HG03066 (cell line): ENCODE results near the gene MAPK8IP3.

Experiments
- ATAC-seq: cut with Tn5 transposase; IDR thresholded peaks from one replicate; pipeline ENCODE4 v1.9.1; 2021; ENCODE audit warnings: low read depth; ENCODE audit not compliant: unreplicated experiment

Gene MAPK8IP3

DNA sequence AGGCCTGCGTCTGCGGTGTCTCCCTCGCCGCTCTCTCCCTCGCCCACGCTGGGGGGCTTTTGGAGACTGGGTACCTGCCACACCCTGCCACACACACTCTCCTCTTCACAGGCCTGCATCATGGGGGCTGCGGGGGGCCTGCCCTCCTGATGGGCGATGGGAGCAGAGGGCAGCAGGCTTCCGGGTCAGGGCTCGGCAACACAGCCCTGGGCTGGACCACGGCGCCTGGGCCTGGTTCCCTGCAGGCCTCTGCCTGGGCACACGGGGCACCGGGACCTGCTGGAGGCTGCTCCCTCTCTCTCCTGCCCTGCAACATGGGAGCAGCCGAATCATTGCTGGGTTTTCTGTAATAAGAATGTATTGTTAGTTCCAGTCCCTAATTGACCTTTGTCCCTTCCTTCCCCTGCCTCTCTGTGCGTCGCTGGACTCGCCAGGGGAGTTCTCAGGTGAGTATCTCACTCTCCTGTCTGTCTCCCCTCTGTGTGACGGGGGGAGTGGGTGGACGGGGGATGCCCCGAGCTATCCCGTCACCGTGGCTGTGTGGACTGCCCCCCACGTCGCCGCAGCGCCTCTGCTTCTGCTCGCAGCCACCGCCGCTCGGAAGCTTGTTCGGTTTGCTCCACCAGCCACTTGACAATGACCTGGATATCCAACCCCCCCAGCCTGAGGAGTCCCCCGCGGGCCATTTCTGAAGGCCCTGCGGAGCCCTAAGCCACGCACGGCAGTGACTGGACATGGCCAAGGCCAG, 51.9 kb downstream of the MAPK8IP3 start:
- ATAC-seq, result no peak

DNA sequence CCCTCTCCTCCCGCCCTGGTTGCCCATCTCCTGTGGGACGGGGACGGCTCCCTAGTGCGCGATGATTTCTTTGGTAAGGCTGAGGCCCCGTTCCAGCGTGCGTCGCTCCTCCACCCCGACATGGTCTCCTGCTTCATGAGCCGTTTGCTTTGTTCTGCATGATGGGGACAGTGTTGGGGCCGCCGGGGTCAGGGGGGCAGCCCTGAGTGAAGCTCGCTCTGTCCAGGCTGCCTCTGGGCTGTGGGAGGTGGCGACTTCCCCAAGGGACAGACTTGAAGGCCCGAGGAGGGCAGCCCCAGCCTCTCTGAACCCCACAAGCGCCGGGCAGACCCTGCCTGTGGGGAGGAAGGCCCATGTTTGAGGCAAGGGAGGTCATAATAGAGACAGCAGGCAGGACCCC, 52.9 kb downstream of the MAPK8IP3 start:
- no peak for ATAC-seq

DNA sequence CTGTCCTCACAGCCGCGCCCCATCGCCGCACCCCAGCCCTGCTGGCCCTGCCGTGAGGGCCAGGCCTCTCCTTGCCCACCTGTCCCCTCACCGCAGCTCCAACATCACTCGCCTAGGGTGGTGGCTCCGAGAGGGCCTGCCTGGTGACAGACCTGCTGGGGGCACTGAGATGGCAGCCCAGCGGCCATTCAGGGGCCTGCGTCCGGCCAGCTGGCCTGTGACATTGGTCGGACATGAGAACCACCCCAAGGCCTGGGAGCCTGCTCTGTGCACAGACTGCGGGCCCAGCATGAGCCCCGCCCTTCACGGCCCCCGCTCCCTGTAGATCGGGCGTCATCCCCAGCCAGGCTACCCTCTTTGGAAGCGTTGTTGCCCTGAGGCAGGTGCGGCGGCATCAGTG, 53.5 kb downstream of the MAPK8IP3 start:
- ATAC-seq, result no peak

DNA sequence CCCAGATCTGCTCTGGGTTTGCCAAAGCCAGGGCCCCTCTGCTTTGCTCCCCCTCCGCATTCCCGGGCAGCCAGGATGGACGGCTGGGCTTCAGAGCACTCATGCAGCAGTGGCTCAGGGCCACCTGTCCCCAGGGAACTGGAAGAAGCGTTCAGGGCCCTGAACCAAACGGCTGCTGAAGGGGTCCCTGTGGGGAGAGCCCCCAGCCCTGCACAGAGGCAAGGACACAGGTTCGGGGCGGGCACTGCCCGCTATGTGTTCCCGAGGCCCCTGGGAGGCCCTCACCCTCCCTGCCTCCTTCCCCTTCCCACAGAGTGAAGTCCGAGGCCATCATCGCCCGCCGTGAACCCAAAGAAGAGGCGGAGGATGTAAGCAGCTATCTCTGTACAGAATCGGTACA, 54.9 kb downstream of the MAPK8IP3 start:
- no peak for ATAC-seq

DNA sequence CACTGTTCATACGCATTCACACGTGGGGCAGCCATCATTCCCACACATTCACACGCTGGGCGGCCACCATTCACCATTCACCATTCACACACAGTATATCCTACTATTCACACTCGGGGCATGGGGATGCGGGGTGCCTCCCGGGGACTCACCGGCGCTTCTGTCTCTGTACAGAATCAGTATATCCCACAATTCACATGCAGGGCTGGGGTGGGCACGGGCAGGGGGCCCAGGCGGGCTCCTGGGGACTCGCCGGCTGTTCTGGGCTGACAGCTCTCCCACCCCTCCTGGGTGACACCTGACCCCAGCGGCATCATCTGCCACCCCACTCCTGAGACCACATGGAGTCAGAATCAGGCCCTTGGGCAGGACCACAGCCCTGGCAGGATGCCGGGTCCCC, 55.8 kb downstream of the MAPK8IP3 start:
- ATAC-seq, result no peak

DNA sequence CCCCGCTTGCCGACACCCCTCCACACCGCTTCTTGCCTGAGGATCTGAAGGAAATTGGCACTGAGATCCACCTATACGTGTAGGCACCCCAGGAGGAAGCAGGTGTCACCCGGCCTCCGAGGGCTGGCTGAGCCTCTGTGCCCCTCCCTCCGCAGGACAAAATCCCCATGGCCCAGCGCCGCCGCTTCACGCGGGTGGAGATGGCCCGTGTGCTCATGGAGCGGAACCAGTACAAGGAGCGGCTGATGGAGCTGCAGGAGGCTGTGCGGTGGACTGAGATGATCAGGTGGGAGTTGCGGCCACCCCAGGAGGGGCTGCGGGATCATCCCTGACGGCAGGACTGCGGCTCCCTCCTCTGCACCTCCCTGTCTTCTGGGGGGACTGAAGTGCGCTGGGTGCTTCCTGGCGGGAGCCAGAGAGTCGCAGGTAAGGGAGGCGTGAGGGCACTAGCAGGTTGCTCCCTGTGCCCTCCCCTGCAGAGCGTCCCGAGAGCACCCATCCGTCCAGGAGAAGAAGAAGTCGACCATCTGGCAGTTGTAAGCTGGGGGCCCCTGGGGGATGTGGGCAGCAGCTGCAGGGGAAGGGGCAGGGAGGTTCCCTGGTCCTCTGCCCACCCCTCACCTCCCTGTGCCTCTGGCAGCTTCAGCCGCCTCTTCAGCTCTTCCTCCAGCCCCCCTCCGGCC, 56.3 kb downstream of the MAPK8IP3 start:
- no peak for ATAC-seq

DNA sequence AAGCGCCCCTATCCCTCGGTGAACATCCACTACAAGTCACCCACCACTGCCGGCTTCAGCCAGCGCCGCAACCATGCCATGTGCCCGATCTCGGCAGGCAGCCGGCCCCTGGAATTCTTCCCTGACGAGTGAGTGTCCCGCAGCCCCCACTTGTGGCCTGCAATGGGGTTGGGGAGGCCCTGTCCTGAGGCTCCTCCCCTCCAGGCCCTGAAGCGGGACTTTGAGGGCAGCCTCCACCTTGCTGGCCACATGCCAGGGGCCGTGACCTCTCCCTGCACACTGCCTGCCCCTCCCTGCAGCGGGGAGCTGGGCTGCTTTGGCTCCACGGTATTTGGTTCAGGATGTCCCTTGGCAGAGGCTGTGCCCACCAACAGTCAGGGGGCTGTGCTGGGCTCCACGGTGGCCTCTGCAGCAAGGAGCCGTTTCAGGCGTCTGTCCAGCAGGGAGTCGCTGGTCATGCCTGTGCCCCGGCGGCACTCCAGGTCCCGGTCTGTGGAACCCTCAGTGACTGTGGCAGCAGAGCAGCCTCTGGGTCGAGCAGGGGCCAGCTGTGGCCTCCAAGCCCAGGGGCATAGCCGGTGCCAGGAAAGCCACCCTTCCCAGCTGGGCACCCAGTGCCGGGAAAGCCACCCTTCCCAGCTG, 57.0 kb downstream of the MAPK8IP3 start:
- ATAC-seq, result no peak

DNA sequence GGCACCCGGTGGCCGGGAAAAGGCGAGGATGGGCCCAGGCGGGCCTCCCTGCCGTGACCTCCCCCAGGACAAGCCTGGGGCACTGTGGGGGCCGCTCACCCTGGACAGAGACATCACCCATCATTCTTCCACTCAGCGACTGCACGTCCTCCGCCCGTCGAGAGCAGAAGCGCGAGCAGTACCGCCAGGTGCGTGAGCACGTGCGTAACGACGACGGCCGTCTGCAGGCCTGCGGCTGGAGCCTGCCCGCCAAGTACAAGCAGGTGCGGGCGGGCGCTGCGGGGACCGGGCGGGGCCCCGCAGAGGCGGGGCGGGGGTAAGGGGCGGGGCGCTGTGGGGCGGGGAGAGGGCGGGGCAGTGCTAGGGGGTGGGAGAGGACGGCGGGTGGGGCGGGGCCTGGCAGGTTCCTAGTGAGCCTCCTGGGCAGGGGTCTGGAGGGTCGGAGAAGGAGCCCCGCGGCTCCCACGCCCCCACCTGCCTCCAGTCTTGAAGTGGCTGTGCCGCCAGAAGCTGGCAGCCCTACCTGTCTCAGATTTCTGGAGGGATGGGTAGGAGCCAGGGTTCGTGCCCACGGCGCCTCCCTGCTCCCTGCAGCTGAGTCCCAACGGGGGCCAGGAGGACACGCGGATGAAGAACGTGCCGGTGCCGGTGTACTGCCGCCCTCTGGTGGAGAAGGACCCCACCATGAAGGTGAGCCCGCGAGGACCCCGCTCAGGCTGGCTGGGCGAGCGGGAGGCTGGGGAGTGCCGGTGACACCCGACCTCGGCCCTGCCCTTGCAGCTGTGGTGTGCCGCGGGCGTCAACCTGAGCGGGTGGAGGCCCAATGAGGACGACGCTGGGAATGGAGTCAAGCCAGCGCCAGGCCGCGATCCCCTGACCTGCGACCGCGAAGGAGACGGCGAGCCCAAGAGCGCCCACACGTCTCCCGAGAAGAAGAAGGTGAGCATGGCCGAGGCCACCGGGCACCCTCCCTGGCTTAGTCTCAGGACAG, 57.8 kb downstream of the MAPK8IP3 start:
- ATAC-seq, result no peak

DNA sequence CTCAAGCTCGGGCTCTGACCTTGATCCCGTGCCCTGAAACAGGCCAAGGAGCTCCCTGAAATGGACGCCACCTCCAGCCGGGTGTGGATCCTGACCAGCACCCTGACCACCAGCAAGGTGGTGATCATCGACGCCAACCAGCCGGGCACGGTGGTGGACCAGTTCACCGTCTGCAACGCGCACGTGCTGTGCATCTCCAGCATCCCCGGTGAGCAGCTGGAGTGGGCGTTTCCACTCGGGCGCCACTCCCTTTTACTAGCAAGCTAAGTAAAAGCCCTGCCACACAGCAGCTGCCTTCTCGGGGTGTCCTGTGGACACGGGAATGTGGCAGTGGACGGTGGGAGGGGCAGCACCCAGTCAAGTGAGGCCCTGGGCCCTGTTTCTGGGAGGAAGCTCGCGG, 59.0 kb downstream of the MAPK8IP3 start:
- ATAC-seq, result no peak

DNA sequence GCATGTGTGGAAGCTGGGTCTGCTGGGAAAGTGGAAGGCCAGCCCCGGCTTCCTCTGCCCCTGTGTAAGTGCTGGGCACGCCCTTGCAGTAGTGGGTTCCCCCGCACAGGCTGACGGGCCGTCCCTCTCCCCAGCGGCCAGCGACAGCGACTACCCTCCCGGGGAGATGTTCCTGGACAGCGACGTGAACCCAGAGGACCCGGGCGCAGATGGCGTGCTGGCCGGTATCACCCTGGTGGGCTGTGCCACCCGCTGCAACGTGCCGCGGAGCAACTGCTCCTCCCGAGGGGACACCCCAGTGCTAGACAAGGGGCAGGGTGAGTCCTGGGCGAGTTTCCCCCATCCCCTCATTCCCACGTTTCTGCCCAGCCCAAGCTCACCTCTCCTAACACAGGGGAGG, 59.8 kb downstream of the MAPK8IP3 start:
- no peak for ATAC-seq

DNA sequence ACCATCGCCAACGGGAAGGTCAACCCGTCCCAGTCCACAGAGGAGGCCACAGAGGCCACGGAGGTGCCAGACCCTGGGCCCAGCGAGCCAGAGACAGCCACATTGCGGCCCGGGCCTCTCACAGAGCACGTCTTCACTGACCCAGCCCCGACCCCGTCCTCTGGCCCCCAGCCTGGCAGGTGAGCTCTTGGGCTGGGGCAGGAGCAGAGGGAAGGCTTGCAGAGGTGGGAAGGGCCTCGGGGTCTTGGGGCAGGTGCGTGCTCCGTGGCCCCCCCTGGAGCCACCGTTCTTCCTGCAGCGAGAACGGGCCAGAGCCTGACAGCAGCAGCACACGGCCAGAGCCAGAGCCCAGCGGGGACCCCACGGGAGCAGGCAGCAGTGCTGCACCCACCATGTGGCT, 60.2 kb downstream of the MAPK8IP3 start:
- ATAC-seq, result no peak

DNA sequence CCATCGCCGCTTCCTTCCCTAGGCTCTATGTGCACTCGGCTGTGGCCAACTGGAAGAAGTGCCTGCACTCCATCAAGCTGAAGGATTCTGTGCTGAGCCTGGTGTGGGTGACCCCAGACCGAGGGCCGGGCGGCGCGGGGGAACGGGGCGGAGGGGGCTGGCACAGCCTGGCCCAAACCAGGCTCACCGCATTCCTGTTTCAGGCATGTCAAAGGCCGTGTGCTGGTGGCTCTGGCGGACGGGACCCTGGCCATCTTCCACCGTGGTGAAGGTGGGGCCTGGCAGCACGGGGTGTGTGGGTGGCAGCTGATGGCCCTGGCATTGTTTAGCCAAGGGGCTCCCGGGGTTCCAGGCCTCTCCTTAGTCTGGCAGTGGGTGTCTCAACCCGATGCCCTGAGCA, 60.7 kb downstream of the MAPK8IP3 start:
- ATAC-seq, result no peak

DNA sequence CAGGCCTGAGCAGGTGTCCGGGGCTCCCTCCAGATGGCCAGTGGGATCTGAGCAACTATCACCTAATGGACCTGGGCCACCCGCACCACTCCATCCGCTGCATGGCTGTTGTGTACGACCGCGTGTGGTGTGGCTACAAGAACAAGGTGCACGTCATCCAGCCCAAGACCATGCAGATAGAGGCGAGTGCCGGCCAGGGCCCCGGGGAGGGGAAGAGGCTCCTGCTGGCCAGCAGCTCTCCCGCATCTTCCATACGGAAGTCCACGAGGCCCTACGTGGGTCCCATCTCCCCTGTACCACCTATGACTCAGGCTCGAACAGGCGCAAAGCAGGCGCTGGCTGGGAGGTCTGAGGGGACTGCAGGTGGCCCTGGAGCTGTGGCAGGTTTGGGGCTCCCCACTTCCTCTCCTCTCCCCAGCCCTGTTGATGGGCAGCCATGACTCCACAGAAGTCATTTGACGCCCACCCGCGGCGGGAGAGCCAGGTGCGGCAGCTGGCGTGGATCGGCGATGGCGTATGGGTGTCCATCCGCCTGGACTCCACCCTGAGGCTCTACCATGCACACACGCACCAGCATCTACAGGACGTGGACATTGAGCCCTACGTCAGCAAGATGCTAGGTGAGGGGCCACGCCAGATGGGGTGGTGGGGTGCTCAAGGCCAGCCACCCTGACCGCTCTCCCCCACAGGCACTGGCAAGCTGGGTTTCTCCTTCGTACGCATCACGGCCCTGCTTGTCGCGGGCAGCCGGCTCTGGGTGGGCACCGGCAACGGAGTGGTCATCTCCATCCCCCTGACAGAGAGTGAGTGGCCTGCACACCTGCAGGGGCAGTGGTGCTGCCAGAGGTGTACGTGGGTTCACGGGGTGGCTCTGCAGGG, 61.4 kb downstream of the MAPK8IP3 start:
- no peak for ATAC-seq

DNA sequence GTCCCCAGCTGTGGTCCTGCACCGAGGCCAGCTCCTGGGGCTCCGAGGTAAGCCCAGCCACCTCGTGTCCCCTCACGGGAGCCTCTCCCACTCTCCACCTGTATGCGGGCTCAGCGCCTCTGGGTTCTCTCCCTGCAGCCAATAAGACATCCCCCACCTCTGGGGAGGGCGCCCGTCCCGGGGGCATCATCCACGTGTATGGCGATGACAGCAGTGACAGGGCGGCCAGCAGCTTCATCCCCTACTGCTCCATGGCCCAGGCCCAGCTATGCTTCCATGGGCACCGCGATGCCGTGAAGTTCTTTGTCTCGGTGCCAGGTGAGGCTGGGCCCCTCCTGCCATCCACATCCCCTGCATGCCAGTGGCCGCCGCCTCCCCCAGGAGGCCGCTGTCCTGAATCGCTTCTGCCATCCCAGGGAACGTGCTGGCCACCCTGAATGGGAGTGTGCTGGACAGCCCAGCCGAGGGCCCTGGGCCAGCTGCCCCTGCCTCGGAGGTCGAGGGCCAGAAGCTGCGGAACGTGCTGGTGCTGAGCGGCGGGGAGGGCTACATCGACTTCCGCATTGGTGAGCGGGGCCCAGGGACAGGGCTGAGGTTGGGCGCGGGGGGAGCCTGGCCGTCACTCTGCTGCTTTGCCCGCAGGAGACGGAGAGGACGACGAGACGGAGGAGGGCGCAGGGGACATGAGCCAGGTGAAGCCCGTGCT, 62.2 kb downstream of the MAPK8IP3 start:
- ATAC-seq, result no peak

DNA sequence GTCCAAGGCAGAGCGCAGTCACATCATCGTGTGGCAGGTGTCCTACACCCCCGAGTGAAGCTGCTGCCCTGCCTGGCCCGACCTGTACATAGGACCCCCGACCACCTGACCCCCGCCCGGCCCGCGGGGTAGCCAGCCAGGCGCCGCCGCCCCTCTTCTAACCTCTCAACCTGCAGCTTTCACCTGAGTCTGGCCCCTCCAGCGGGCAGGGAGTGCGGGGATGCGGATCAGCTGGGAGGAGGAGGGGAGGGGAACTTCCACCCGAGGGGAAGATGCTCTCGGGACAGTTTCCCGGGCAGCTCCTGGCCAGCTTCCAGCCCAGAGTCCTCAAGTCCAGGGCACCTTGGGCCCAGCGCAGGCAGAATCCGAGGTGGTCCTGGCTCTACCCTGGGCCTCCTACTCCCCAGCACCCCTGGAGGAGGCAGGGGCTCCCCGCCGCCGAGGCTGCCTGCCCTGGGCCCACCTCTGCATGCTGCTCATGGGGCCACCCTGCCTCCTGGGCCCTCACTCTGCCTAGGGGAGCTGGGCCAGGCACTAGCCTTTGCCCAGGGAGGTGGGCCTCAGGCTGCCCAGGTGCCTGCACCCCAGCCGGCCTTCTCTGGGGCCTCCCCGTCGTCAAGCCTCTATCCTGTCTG, 62.9 kb downstream of the MAPK8IP3 start:
- ATAC-seq, result no peak

DNA sequence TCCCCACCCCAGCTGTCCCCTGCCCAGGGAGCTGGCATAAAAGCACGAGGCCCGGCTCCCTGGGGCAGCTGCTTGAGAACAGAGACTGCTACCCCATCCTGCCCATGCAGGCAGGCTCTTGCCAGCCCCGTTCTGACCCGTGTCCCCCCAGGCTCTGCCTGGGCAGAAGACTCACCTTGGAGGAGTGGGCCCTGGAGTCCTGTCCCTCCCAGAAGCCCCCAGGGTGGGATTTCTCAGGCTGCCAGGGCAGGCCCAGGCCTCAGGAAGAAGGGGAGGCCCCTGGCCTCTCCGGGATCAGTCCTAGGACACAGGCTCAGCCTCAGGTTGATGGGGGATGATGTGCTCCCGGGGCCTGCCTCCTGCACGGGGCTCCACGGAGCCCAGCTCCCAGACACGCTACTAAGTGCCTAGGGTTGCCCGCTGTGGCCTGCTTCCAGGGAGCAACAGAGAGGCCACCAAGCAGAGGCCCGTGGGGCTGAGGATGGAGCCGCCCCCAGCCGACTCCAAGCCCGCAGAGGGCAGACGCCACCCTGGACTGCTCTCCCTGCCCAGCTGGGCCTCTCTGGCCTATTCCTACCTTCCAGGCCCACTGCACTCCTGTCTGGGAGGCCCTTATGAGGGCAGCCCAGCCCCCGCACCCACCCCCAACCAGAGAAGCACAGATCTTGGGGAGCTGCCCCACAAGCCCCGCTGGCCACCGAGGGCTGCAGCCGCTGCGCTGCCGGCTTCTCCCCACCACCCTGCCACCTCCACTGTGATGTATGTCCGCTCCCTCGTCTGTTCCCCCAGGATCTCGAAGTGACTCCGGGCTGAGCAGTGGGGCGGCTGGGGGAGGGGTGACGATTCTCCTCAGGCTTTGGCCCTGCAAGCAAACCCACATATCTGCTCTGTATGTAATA, 63.7 kb downstream of the MAPK8IP3 start:
- ATAC-seq, result no peak

DNA sequence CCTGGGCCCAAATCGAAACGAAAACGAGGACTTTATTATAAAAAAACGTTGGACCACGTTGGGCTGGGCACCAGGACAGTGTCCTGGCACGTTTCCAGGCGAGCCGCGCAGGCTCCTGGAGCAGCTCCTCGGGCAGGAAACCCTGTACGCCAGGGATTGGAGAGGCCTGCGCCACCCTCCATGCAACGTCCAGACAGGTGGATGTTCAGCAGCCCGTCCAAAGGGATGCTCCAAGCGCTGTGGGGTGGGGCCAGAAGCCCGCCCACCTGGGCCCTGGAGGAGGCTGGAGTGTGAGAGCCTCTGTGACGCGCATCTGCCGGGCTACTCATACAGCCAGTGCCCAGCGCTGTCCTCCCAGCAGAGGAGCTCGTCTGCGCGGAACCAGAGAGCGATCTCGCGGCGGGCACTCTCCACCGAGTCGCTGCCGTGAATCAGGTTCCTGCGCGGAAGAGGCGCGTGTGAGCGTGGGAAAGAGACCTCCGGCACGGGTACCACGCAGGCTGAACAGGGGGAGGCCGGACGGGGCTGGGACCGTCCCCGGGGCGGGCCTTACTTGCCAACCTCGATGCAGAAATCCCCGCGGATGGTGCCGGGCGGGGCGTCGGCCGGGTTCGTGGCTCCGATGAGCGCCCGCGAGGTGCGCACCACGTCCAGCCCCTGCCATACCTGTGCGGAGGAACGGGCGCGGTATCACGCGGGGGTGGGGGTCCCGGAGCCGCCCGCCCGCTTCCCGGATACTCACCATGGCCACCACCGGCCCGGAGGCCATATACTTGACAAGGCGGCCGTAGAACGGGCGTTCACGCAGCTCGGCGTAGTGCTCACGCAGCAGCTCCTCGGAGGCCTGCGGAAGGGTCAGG, 64.6 kb downstream of the MAPK8IP3 start:
- no peak for ATAC-seq
